ENCODE data around the gene JPT1.

DNA sequence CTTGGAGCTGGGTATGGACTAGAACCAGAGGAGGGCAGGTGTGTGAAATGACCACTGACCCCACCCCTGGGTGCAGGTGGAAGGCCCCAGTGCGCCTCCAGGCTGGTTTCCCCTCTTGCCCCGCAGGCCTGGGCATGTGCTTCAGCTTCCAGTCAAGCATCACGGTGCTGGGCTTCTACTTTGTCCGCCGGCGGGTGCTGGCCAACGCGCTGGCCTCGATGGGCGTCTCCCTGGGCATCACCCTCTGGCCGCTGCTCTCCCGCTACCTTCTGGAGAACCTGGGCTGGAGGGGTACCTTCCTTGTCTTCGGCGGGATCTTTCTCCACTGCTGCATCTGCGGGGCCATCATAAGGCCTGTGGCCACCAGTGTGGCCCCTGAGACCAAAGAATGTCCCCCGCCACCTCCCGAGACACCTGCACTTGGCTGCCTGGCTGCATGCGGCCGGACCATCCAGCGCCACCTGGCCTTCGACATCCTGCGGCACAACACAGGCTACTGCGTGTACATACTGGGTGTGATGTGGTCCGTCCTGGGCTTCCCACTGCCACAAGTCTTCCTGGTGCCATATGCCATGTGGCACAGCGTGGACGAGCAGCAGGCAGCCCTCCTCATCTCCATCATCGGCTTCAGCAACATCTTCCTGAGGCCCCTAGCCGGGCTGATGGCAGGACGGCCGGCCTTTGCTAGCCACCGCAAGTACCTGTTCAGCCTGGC is 54.3 kb downstream of the JPT1 start:
- no peak for TF ChIP-seq EZH2phosphoT487 (IDR thresholded peaks at IDR 0.05; ENCODE audit: low read length)
- TF ChIP-seq, protein P1, sequence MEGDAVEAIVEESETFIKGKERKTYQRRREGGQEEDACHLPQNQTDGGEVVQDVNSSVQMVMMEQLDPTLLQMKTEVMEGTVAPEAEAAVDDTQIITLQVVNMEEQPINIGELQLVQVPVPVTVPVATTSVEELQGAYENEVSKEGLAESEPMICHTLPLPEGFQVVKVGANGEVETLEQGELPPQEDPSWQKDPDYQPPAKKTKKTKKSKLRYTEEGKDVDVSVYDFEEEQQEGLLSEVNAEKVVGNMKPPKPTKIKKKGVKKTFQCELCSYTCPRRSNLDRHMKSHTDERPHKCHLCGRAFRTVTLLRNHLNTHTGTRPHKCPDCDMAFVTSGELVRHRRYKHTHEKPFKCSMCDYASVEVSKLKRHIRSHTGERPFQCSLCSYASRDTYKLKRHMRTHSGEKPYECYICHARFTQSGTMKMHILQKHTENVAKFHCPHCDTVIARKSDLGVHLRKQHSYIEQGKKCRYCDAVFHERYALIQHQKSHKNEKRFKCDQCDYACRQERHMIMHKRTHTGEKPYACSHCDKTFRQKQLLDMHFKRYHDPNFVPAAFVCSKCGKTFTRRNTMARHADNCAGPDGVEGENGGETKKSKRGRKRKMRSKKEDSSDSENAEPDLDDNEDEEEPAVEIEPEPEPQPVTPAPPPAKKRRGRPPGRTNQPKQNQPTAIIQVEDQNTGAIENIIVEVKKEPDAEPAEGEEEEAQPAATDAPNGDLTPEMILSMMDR (IDR thresholded peaks at IDR 0.05; ENCODE audit: low read length), result no peak
